Activated CD4-positive, alpha-beta T cell treated with anti-CD3 and anti-CD28 coated beads, Interleukin-2, amount 50 U/mL, for 24 hours (primary cell): ENCODE data around the gene IL36A.
A peak's percentile ranks its signal among the peaks of the same experiment; 100 is the strongest.

Experiments
- DNase-seq, 2 donors: peaks; one replicate each; pipeline ENCODE4 v3.0.0-alpha.2; 2020; ENCODE audit warnings: low read depth in 1 of 2, low spot score in 1 of 2

Gene IL36A

GRCh38 chr2:113046465-113046864 is 41.2 kb downstream of the IL36A start:
- no peak for DNase-seq

DNA sequence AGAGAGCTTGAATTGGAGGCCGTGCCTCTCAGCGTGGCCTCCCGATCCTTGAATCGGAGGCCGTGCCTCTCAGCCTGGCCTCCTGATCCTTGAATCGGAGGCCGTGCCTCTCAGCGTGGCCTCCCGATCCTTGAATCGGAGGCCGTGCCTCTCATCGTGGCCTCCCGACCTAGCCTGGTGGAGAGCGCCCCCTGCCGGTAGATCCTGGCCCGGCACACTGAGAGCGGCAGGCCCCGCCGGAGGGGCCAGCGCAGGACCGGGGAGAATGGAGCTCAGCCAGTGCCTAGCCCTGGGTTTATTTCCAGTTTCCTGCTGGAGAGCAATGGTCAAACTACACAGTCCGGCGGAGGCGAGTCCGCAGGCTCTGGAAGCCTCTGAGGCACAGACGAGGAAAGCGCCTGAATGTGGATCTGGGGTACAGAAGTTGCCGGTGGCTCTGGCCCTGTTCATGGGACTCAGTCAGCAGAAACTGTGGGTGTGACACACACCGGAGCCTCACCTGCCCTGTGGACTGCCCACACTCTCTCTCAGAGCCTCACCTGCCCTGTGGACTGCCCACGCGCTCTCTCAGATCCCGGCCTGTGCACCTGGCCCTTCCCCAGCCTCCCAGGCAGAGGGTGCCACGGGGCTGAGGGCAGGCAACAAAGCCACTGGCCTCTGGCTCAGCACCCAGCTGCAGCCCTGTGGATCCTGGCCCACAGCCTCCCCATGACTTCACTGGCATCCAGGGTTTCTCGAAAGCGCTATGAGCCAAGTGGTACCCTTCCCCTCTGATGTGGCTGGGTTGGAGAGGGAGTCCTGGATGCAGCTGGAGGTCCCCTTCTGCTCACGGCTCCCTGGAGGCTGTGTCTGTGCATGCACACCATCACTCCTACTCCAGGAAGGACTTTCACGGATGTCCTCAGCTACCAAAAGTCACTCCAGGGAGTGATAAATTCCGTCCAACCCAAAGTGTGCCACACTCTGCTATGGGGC is 45.9 kb downstream of the IL36A start:
- no peak for DNase-seq

GRCh38 chr2:113052396-113052917 is 47.2 kb downstream of the IL36A start, which contains the start of gene IL36B:
Gene IL36B (minus strand): TSS chr2:113052867.
- DNase-seq: no peak

GRCh38 chr2:113053666-113054065 is 48.4 kb downstream of the IL36A start:
- DNase-seq: no peak

GRCh38 chr2:113054066-113054465 is 48.8 kb downstream of the IL36A start:
- no peak for DNase-seq

GRCh38 chr2:113056521-113056920 is 51.3 kb downstream of the IL36A start:
- DNase-seq: peak in 1 of 2 donors; percentile 4

DNA sequence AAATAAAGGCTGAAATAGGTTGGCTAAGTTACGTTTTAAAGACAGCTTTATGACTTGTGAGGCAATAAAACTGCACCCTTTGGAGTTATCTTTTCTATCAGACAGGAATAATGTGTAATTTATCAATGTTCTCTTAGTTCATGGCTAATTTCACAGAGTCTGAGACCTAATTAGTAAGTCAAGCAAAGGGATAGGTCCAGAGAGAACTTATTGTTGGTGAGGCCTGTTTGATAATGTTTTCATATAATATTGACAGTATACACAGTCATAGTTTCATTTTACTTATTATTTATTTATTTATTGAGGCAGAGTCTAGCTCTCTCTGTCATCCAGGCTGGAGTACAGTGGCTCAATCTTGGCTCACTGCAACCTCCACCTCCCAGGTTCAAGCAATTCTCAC is 51.9 kb downstream of the IL36A start:
- no peak for DNase-seq
